ENCODE results near the gene ERICH4.

The ERICH4 gene, protein sequence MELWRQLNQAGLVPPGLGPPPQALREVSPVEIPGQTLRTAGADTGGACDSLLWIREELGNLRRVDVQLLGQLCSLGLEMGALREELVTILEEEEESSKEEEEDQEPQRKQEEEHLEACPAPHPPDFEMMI

DNA sequence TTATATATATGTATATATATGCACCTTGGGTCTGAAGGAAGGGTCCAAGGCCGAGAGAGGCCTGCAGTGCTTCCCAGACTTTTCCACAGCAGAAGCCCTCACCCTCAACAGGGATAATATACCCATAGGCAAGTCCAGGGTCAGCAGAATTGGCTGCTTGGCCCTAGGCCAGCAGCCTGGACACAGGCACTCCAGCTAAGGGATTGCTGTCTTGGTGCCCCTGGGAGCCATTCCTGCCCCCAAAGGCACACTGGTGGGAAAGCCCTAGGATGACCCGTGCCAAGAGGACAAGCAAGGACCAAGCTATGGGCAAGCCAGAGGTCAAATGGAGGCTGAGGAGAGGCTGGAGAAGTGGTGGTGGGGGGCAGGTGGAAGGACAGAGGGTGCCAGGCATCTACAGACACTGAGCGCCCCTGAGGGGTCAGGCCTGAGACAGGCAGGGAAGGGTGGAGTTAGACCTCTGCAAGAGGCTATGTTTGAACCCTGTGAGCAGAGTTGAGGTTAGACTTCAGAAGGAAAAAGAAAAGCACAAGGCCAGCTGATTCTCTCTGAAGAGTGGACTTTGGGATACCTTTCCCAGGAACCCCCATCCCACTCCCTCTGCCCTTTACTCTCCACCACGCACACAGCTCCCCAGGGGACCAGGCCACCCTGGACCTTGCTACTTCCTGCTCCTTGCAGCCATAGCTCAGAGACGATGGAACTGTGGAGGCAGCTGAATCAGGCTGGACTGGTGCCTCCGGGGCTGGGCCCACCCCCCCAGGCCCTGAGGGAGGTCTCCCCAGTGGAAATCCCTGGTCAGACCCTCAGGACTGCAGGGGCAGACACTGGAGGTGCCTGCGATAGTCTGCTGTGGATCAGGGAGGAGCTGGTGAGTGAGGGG, at the start of gene ERICH4:
Gene ERICH4 (plus strand): TSS at position 684 of the 883 bp plus-strand sequence. CDS start 14 bp downstream, at position 698.
- Histone ChIP-seq H3K36me3 (no peaks in the 10 kb centered on the region), H3K9me3 (no peaks in the 10 kb centered on the region), H3K27ac (no peak within 1 kb of the TSS), H3K27me3 (peaks cover 8% of the 10 kb centered on the region), H3K4me3 (ENCODE audit: low read depth in 1 of 2, low read length in 1 of 2) (no peak within 1 kb of the TSS), H3K4me1 (ENCODE audit: control insufficient read depth in 1 of 2, insufficient read depth in 1 of 2, low read depth in 1 of 2, low read length in 1 of 2) (peaks cover 22 to 33% of the 10 kb centered on the region in 2 experiments)
- TF ChIP-seq, protein P1, sequence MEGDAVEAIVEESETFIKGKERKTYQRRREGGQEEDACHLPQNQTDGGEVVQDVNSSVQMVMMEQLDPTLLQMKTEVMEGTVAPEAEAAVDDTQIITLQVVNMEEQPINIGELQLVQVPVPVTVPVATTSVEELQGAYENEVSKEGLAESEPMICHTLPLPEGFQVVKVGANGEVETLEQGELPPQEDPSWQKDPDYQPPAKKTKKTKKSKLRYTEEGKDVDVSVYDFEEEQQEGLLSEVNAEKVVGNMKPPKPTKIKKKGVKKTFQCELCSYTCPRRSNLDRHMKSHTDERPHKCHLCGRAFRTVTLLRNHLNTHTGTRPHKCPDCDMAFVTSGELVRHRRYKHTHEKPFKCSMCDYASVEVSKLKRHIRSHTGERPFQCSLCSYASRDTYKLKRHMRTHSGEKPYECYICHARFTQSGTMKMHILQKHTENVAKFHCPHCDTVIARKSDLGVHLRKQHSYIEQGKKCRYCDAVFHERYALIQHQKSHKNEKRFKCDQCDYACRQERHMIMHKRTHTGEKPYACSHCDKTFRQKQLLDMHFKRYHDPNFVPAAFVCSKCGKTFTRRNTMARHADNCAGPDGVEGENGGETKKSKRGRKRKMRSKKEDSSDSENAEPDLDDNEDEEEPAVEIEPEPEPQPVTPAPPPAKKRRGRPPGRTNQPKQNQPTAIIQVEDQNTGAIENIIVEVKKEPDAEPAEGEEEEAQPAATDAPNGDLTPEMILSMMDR (IDR thresholded peaks at IDR 0.05) = no peak

DNA sequence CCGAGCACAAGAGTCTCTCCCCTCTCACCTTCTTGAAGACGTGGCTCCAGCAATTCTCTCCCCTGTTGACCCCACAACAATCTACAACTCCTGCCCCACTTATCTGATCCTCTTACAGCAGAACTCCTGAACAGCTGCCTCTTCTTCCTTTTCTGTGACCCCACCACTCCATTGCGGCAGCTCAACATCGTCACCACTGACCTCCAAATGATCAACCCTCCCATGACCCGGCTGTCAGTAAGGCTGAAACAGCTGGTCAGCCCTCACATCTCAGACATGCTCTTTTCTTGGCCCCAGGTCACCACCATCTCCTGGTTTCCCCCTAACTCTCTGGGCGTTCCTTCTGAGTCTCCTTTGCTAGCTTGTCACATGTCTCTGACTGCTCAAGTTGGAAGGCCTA, 47.6 kb upstream of the ERICH4 start:
- TF ChIP-seq, protein P1 (IDR thresholded peaks at IDR 0.05) = no peak
- Histone ChIP-seq H3K4me3 (ENCODE audit: low read depth in 1 of 2, low read length in 1 of 2) (no peak overlapping the region), H3K4me1 (ENCODE audit: control insufficient read depth in 1 of 2, insufficient read depth in 1 of 2, low read depth in 1 of 2, low read length in 1 of 2) (peaks cover 39 to 41% of the 10 kb centered on the region in 2 experiments), H3K27me3 (no peaks in the 10 kb centered on the region), H3K27ac (no peak overlapping the region), H3K36me3 (peaks cover 16% of the 10 kb centered on the region), H3K9me3 (no peaks in the 10 kb centered on the region)

DNA sequence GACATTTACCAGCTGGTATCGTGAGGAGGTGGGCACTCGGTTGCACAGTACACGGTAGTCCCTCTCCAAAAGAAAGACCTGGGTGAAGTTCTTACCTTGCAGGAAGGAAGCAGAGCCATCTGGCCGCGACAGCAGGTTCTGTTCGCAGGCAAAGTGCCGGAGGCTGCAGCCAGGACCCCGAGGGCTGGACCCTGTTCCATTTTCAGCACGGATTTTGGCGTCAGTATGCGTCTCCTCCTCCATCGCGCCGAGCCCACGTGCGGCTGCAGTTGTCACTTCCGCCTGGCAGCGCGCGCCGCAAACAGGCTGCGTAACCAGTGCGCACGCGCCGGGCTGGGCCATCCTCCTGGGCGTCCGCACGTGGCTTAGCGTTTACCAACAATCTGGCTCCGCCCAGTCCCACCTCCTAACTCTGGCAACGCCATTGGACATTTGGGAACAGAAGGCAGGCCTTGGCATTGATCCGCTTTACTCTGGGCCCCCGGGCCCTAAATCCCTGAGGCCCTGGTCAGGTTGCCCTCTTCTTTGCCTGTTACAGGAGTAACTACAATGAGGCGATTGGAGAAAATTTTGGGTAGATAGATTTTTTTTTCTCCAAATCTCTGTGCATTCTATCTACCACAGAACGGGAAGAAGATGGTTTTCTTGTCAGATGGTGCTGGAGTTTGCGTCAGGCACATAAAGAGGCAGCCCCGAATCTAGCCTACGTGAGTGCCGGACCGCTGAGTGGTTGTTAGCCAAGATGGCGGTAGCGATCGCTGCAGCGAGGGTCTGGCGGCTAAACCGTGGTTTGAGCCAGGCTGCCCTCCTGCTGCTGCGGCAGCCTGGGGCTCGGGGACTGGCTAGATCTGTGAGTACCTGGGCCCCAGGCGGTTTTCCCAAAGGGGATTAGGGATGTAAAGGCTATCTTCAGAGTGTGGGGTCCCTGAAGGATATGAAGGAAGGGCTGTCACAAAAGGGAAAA, 45.6 kb upstream of the ERICH4 start, which contains the start of the genes BCKDHA and EXOSC5:
Gene BCKDHA (plus strand): TSS at position 733 of the 964 bp plus-strand sequence. CDS start 10 bp downstream, at position 743.
Gene EXOSC5 (minus strand): TSS at position 274 of the 964 bp plus-strand sequence. CDS start 31 bp downstream, at position 243.
- Histone ChIP-seq H3K27me3 (no peaks in the 10 kb centered on the region), H3K9me3 (no peaks in the 10 kb centered on the region), H3K4me3 (ENCODE audit: low read depth in 1 of 2, low read length in 1 of 2) (peak within 1 kb of the TSS; percentile 76 to 85), H3K27ac (peak within 1 kb of the TSS; percentile 91), H3K36me3 (no peaks in the 10 kb centered on the region), H3K4me1 (ENCODE audit: control insufficient read depth in 1 of 2, insufficient read depth in 1 of 2, low read depth in 1 of 2, low read length in 1 of 2) (peaks cover 39 to 41% of the 10 kb centered on the region in 2 experiments)
- TF ChIP-seq, protein P1 (IDR thresholded peaks at IDR 0.05) = peak; percentile 51

DNA sequence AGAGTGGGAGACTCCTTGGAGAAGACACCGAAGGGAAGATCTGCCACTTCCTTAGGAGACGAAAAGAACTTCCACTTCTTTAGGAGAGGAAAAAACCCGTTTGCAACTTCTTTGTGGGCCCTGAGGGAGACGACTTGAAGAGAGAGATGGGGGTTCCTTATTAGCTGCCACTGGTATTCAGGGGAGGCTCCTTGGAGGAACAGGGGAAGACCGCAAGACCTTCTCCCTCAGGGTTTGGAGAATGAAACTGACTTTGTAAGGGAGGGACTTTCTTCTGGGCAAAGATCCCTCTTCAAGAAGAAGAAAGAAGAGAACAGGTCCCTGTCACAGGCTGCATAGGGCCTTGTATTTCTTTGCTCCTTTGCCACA, 44.9 kb upstream of the ERICH4 start:
- Histone ChIP-seq H3K4me3 (ENCODE audit: low read depth in 1 of 2, low read length in 1 of 2) (peak overlapping the region; percentile 76 to 85), H3K4me1 (ENCODE audit: control insufficient read depth in 1 of 2, insufficient read depth in 1 of 2, low read depth in 1 of 2, low read length in 1 of 2) (peaks cover 38 to 41% of the 10 kb centered on the region in 2 experiments), H3K36me3 (no peaks in the 10 kb centered on the region), H3K27me3 (no peaks in the 10 kb centered on the region), H3K9me3 (no peaks in the 10 kb centered on the region), H3K27ac (peak overlapping the region; percentile 91)
- TF ChIP-seq, protein P1 (IDR thresholded peaks at IDR 0.05) = no peak

DNA sequence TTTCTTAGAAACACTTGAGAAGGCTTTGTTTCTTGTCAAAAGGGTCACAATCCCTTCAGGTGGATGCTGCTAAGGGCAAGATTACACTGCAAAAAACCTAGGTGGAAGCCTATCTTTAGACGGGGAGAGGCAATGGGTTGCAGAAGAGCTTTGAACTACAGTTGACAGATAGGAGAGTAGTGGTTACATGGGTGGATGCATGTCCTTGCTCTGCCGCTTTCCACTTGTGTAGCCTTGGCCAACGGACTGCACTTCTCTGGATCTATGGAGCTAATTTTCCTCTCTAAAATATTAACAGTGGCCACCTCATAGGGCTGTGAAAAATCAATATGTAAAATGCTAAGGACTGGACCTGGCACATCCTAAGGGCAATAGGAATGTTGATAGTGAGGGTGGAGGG, 44.4 kb upstream of the ERICH4 start:
- H3K36me3 ChIP-seq = no peaks in the 10 kb centered on the region
- peak overlapping the region; percentile 76 to 85 for H3K4me3 ChIP-seq (ENCODE audit: low read depth in 1 of 2, low read length in 1 of 2)
- peaks cover 32 to 36% of the 10 kb centered on the region in 2 experiments for H3K4me1 ChIP-seq (ENCODE audit: control insufficient read depth in 1 of 2, insufficient read depth in 1 of 2, low read depth in 1 of 2, low read length in 1 of 2)
- no peaks in the 10 kb centered on the region for H3K27me3 ChIP-seq
- H3K27ac ChIP-seq = peak overlapping the region; percentile 91
- no peaks in the 10 kb centered on the region for H3K9me3 ChIP-seq
- TF ChIP-seq, protein P1 (IDR thresholded peaks at IDR 0.05) = no peak

Measured in neutrophil (primary cell).